ENCODE measurements around the gene CBL. TPM values are rescaled to one million over a fixed set of nuclear protein-coding genes. Genes with fewer than 3 reads are reported as not detected.

The CBL gene
- total RNA-seq, 4 donors from 2014 or later: 9.9 to 14.2 (median 12.4) TPM

GRCh38 chr11:119322921-119323531 lies 116.9 kb downstream of the CBL start:
- intact Hi-C loops (cut with DNase I): loop anchor here (5.0 kb wide), 1 partner anchor 116 kb away; the partner anchor contains the start of gene CBL
- 82 to 89% methylated on average over 12 to 16 of the region's 20 CpGs for WGBS, 2 donors
- TF ChIP-seq CTCF (IDR thresholded peaks at IDR 0.05) (no peak), POLR2A (IDR thresholded peaks at IDR 0.05) (no peak)
- peak overlapping the region in 3 of 4 donors; percentile 7 to 91 (median 88) for H3K27ac ChIP-seq
- no peak overlapping the region for H3K4me3 ChIP-seq
- H3K4me1 ChIP-seq: peaks cover 24 to 46% (median 38%) of the 10 kb centered on the region in 3 donors
- H3K36me3 ChIP-seq: no peaks in the 10 kb centered on the region
- DNase-seq: no peak
- H3K9me3 ChIP-seq: no peaks in the 10 kb centered on the region
- peaks cover 0 to 10% (median 0%) of the 10 kb centered on the region in 4 donors for H3K27me3 ChIP-seq

GRCh38 chr11:119323532-119324033 lies 117.4 kb downstream of the CBL start:
- WGBS, 2 donors: 16 to 18% methylated on average over 8 of the region's 8 CpGs
- peak; percentile 42 to 90 (median 71) for TF ChIP-seq CTCF (IDR thresholded peaks at IDR 0.05)
- TF ChIP-seq POLR2A (IDR thresholded peaks at IDR 0.05): no peak
- peaks cover 0 to 5% (median 0%) of the 10 kb centered on the region in 4 donors for H3K27me3 ChIP-seq
- intact Hi-C loops (cut with DNase I): loop anchor here (5.0 kb wide), 1 partner anchor 116 kb away; the partner anchor contains the start of gene CBL
- DNase-seq: no peak
- peaks cover 19 to 41% (median 32%) of the 10 kb centered on the region in 3 donors for H3K4me1 ChIP-seq
- no peak overlapping the region for H3K4me3 ChIP-seq
- H3K27ac ChIP-seq: peak overlapping the region in 1 of 4 donors; percentile 7
- no peaks in the 10 kb centered on the region for H3K9me3 ChIP-seq
- no peaks in the 10 kb centered on the region for H3K36me3 ChIP-seq

- H3K4me1 ChIP-seq: peaks cover 13 to 35% (median 26%) of the 10 kb centered on the region in 3 donors
- no peak for DNase-seq
- H3K27me3 ChIP-seq: peaks cover 0 to 3% (median 0%) of the 10 kb centered on the region in 4 donors
- TF ChIP-seq POLR2A (IDR thresholded peaks at IDR 0.05) (no peak), CTCF (IDR thresholded peaks at IDR 0.05) (no peak)
- H3K4me3 ChIP-seq: no peak overlapping the region
- no peak overlapping the region for H3K27ac ChIP-seq
- 68 to 71% methylated on average over 4 of the region's 4 CpGs for WGBS, 2 donors
- H3K9me3 ChIP-seq: no peaks in the 10 kb centered on the region
- H3K36me3 ChIP-seq: no peaks in the 10 kb centered on the region
- intact Hi-C loops (cut with DNase I): loop anchor here (5.0 kb wide), 1 partner anchor 117 kb away; the partner anchor contains the start of gene CBL
These were observed 118.0 kb downstream of the CBL start for GRCh38 chr11:119324189-119324588.

- Histone ChIP-seq H3K4me3 (no peak overlapping the region), H3K27me3 (no peaks in the 10 kb centered on the region), H3K36me3 (no peaks in the 10 kb centered on the region), H3K27ac (no peak overlapping the region), H3K4me1 (peaks cover 0 to 7% (median 0%) of the 10 kb centered on the region in 3 donors), H3K9me3 (no peaks in the 10 kb centered on the region)
- WGBS, 2 donors: 53 to 59% methylated on average over 2 of the region's 2 CpGs
- no peak for DNase-seq
- intact Hi-C loops (cut with DNase I): no loop called here
- no peak for TF ChIP-seq CTCF (IDR thresholded peaks at IDR 0.05)
- no peak for TF ChIP-seq POLR2A (IDR thresholded peaks at IDR 0.05)
These were observed 123.2 kb downstream of the CBL start for GRCh38 chr11:119329320-119329719.

GRCh38 chr11:119330237-119330636 lies 124.1 kb downstream of the CBL start:
- TF ChIP-seq CTCF (IDR thresholded peaks at IDR 0.05): no peak
- no peak for TF ChIP-seq POLR2A (IDR thresholded peaks at IDR 0.05)
- 65 to 75% methylated on average over 1 of the region's 1 CpG for WGBS, 2 donors
- intact Hi-C loops (cut with DNase I): no loop called here
- H3K4me1 ChIP-seq: peaks cover 4 to 13% (median 6%) of the 10 kb centered on the region in 3 donors
- no peak overlapping the region for H3K4me3 ChIP-seq
- H3K9me3 ChIP-seq: no peaks in the 10 kb centered on the region
- H3K36me3 ChIP-seq: no peaks in the 10 kb centered on the region
- no peak for DNase-seq
- H3K27me3 ChIP-seq: no peaks in the 10 kb centered on the region
- no peak overlapping the region for H3K27ac ChIP-seq
